DLD1 (cell line): ENCODE results near the gene LRRC25.
"Not testable (repeated sequence)": the region's sequence is repeated elsewhere in the genome, so short reads cannot be mapped to it uniquely, and the experiment has no call there.

Experiments
- in situ Hi-C: cut with HindIII; loops from 2 replicates; pipeline ENCODE4 v1.10.0; 2017; ENCODE audit warnings: low sequenced_read_pairs

Gene LRRC25

DNA sequence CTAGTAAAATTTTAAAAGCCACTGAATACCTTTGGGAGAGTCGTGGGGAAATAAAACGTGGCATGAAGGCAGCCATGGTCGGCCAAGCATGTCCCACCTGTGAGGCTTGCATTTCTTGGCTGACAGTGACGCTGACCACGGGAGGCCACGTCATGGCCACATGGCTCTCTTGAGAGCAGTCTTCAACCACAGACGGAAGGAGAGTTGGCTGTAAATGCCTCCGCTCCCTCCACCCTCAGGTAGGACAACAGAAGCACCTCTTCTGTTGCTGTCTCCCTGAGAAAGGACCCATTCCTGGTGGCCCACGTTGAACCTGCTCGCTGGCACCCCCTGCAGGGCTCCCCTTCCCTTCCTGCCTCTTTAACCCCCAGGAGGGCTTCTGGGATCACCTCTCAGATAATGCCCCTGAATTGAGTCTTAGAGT, 10.6 kb upstream of the LRRC25 start:
- in situ Hi-C loops = no loop called here

- in situ Hi-C loops = no loop called here
These were observed 9.3 kb upstream of the LRRC25 start for GRCh38 chr19:18406749-18407148.

DNA sequence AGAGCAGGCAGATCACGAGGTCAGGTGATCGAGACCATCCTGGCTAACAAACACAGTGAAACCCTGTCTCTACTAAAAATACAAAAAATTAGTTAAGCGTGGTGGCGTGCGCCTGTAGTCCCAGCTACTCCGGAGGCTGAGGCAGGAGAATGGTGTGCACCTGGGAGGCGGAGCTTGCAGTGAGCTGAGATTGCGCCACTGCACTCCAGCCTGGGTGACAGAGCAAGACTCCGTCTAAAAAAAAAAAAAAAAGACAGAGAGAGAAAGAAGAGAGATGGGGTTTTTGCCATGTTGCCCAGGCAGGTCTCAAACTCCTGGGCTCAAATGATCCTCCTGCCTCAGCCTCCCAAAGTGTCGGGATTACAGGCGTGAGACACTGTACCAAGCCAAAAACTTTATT, 8.3 kb upstream of the LRRC25 start:
- in situ Hi-C loops = not testable (repeated sequence)

DNA sequence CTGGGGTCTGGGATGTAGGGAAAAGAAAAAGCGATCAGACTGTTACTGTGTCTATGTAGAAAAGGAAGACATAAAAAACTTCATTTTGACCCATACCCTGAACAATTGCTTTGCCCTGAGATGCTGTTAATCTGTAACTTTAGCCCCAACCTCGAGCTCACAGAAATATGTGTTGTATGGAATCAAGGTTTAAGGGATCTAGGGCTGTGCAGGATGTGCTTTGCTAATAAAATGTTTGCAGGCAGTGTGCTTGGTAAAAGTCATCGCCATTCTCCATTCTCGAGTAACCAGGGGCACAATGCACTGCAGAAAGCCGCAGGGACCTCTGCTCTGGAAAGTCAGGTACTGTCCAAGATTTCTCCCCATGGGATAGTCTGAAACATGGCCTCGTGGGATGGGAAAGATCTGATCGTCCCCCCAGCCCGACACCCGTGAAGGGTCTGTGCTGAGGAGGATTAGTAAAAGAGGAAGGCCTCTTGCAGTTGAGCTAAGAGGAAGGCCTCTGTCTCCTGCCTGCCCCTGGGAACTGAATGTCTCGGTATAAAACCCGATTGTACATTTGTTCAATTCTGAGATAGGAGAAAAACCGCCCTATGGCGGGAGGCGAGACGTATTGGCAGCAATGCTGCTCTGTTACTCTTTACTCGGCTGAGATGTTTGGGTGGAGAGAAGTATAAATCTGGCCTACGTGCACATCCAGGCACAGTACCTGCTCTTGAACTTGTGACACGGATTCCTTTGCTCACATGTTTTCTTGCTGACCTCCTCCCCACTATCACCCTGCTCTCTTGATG, 5.2 kb upstream of the LRRC25 start:
- in situ Hi-C loops = not testable (repeated sequence)

DNA sequence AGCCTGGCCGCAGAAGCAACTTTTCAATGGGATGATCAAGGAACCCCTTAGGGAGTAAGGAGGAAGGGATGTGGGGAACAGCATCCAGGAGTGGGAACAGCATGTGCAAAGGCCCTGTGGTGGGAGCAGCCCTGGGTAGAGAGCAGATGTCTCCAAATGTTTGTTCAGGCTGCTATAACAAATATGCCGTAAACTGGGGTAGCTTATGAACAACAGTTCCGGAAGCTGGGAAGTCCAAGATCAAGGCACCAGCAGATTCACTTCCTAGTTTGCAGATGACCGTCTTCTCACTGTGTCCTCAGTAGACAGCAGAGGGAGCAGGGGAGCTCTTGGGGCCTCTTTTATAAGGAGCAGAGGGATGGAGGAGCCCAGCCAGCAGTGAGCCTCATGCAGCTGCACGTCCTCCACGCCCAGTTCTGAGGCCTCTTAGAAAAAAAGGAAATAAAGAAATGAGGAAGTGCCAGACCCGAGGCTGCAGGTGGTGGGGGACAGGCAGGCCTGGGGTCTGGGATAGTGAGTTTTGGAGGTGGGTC, 4.2 kb upstream of the LRRC25 start:
- in situ Hi-C loops = no loop called here

GRCh38 chr19:18399008-18399407, 1.6 kb upstream of the LRRC25 start:
- in situ Hi-C loops = no loop called here

DNA sequence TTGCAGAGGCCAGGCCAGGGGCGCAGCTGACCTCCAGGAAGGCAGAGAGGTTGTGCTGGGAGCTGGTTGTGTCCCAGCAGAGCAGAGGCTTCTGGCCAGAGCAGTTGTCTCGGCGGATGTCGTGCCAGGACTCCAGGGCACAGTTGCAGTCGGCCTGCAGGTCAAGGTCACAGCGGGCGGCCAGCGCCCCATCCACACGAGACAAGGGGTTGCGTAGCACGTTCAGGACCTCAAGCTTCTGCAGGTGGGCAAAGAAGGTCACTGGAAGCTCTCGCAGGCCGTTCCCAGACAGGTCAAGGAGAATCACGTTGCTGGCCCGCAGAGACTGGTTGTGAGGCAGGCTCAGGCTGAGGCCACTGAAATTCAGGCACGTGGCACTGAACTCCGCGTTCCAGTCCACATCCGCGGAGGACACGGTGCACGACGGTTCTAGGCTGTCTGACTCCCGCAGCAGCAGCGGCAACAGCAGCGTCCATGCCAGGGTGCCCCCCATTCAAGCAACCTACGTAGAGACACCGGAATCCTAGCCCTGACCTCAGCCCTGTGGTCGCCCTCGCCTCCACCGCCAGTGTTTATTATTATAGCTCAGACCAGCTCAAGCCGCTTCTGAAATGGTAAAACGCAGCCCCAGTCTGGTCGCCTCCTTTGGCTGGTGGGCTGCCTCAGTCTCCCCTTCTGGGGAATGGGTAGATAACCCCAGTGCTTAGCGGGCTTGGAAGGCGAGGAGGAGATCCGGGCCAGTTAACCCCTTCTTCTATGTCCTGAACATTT, 766 bp downstream of the LRRC25 start:
- in situ Hi-C loops = no loop called here

DNA sequence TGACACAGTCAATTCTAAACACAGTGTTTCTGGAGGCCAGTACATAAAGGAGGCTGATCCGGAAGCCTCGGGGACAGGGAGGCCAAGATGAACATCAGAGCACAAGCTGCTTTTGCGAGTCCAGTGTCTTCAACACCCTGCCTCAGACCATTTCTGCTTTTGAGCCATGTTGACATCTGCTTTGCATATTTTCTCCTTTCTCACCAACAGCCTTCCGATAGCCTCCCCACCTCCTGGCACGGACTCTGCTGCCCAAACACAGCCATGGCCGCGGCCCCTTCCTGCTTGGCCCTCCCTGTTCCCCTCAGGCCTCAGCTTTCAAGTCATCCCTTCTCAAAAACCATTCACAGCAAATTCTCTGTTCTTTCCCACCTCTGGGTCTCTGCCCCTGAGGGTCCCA, 3.6 kb downstream of the LRRC25 start:
- in situ Hi-C loops = no loop called here

DNA sequence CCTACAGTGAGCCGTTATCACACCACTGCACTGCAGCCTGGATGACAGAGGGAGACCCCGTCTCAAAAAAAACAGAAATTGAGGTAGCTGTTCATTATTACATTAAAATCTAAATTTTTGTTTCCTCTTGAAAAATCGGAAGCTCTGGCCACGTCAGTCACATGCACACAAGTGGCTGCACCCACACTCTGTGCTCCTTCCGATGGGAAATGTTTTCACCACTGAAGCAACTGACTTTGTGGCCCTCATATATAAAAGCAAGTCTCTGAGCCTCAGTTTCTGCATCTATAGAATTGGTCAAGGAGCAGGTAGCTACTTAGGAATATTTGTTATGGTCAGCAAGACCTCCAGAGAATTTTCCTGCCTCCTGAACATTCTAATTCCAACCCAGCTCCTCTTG, 4.5 kb downstream of the LRRC25 start:
- in situ Hi-C loops = no loop called here

DNA sequence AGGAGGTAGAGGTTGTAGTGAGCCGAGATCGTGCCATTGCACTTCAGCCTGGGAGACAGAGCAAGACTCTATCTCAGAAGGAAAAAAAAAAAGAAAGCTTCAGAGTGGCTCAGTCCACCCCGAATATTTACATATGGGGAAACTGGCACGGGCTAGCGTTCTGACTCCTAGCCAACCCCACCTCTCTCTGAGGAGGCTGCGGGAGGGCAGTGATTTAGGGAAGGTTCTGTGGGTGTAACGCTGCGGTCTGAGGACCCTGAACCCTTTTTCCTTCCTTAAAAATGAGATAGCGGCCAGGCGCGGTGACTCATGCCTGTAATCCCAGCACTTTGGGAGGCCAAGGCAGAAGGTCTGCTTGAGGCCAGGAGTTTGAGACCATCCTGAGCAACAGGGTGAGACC, 5.0 kb downstream of the LRRC25 start:
- in situ Hi-C loops = no loop called here

DNA sequence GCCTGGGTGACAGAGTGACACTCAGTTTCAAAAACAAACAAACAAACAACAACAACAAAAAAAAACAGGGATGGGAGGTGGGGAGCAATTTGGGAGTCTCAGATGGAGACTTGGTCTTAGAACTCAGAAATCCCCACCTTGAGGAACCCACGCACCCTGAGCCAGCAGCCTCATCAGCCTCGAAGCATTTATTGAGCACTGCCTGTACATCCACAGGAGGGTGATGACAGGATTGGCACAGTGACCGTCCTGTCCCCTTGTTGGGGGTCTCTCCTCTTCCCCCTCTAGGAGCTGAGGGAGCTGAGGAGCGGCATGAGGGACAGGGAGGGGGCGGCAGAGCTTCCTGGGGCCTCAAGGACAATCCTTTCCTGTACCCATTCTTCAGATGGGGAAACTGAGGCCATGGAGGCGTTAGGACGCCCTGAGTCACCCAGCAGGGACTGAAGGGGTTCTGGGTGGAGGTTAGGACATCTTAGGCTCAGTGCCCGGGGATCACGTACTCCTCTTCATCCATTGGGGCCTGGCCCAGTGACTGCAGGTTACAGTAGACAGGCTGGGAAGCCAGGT, 5.8 kb downstream of the LRRC25 start:
- in situ Hi-C loops = no loop called here

- in situ Hi-C loops = no loop called here
These were observed 7.1 kb downstream of the LRRC25 start for GRCh38 chr19:18390065-18390907.

DNA sequence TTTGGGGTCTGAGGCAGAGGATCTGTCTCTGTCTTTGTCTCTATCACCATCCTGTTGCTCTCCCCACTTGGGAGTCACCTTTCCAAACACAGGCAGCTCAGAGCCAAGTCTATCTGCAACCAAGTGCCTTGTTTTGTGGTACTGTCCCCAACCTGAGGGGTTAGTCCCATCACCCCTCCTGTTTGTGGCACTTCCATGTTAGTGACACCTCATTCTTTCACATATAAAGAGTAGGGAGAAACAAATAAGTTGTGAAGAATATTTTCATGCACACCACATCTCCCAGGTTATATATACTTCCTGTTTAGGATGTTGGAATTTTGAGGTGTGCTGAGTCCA, 7.7 kb downstream of the LRRC25 start:
- in situ Hi-C loops = no loop called here

DNA sequence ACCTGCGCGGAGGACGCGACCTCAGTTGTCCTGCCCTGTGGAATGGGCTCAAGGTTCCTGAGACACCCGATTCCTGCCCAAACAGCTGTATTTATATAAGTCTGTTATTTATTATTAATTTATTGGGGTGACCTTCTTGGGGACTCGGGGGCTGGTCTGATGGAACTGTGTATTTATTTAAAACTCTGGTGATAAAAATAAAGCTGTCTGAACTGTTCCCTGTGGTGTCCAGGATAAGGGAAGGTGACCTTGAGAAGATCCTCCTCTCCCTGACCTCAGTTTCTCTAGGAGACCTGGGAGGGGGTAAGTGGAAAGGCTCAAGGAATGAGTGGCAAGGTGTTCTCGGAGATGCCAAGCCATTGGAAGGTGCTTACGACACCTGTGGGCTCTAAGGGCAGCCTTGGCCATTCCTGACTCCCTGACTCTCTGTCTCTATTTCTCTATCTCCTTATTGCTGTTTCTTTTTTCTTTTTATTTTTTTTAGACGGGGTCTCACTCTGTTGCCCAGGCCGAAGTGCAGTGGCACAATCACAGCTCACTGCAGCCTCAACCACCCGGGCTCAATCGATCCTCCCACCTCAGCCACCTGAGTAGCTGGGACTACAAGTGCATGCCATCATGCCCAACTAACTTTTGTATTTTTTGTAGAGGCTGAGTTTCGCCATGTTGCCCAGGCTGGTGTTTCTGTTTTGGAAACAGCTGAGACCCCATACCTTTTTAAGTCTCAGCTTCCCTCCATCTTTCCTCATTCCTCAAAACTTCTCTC, 8.3 kb downstream of the LRRC25 start:
- in situ Hi-C loops = no loop called here

DNA sequence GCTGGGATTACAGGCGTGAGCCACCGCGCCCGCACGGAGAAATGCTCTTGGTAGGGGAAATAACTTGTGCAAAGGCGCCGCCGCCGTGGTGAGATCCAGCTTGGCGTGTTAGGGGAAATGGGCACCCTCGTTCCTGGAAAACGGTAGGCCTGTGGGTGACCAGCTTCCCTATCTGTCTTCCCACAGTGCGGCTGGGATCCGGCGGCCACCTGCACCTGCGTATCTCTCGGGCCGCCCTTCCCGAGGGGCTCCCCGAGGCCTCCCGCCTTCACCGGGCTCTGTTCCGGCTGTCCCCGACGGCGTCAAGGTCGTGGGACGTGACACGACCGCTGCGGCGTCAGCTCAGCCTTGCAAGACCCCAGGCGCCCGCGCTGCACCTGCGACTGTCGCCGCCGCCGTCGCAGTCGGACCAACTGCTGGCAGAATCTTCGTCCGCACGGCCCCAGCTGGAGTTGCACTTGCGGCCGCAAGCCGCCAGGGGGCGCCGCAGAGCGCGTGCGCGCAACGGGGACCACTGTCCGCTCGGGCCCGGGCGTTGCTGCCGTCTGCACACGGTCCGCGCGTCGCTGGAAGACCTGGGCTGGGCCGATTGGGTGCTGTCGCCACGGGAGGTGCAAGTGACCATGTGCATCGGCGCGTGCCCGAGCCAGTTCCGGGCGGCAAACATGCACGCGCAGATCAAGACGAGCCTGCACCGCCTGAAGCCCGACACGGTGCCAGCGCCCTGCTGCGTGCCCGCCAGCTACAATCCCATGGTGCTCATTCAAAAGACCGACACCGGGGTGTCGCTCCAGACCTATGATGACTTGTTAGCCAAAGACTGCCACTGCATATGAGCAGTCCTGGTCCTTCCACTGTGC, 9.1 kb downstream of the LRRC25 start:
- in situ Hi-C loops = no loop called here

DNA sequence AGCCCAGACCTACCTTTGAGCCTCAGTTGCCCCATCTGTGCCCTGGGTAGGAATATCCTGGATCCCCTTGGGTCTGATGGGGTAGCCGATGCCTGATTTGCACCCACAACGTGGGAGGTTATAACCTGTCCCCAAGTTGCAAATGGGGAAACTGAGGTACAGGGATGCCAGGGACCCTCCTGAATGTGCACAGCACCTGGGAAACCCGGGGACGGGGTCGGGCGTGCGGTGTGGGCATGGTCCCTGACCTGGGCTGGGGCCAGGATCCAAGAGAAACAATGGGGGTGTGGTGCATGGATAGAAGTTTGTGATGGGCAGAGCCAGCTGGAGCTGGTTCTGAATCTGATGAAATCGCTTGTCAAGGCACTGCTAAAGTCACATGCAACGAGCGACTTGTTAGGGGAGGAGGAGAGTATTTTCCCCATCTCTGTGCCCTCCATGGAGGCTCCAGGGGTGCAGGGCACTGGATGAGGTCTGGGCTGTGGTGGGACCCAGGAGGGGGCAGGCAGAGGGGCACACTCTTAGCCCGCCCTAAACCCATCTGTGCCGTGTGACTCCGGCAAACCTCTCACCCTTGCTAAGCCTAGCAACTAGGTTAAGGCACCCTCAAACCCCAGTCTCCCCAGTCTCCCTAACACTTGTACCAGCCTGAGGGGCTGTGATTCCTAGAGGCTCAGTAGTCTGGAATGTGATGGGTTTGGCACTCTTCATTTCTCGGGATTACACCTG, 10.7 kb downstream of the LRRC25 start:
- in situ Hi-C loops = no loop called here

- in situ Hi-C loops = no loop called here
These were observed 11.5 kb downstream of the LRRC25 start, which contains the start of gene GDF15 for GRCh38 chr19:18385675-18386542. GDF15 (plus strand) TSS chr19:18386158; CDS start chr19:18386190, 32 bp downstream.

DNA sequence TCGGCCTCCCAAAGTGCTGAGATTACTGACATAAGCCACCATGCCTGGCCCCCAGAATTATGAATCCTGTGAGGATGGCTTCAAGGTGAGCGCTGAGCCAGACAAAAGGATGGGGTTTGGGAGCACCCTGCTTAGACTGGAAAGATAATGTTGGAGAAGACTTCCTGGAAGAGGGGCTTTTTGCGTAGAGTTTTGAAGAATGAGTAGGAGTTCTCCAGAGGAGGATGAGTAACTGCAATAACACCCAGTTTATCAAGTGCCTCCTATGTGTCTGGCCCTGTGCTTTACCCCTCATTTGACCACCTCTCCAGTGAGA, 12.1 kb downstream of the LRRC25 start:
- in situ Hi-C loops = no loop called here
